ENCODE results near the gene SENP1.
"Not testable (repeated sequence)": the region's sequence is repeated elsewhere in the genome, so short reads cannot be mapped to it uniquely, and the experiment has no call there.

The SENP1 gene

DNA sequence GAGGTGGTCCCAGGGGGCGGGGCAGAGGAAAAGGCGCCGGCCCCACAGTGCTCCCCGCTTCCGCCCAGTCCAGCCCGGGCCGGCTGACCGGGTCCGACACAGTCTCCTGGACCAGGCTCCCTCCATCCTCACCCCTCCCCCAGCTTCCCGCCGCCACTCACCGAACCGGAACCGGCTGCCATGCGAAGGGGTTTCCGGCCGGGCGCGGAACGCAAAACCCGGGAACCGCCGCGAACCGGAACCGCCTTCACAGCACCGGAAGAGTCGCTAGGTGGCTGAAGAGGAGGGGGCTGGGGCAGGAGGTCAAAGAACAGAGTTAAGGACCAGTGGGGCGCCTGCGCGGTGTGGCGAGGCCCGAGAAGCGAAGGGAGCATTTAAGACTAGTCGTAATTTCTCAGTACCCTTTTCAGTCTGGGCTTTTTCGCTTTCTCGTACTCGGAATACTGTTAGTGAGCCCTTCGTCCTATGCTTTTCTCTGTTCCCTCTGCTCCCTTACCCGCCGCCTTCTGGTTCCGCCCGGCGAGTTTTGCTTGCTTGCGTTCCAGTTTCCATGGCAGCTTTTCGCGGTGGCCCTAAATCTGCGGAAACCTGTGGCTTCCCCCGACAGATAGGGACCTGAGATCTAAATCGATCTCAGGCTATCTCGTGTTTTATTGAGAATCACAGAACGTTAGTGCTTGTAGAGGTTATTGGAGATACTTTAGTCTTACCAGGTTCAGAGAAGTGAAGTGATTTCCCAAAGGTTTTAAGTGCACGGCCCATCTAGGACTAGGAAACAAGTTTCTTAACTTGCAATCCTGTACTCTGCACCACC is at the start of gene SENP1:
SENP1 (minus strand) TSS at position 213 of the 814 bp plus-strand sequence. CDS start 4,607 bp downstream, outside the sequence.
- DNase-seq (ENCODE audit: low spot score) = peak; percentile 61

- no peak for DNase-seq (ENCODE audit: low spot score)
Observed at GRCh38 chr12:48151103-48151771, 45.4 kb upstream of the SENP1 start.

DNA sequence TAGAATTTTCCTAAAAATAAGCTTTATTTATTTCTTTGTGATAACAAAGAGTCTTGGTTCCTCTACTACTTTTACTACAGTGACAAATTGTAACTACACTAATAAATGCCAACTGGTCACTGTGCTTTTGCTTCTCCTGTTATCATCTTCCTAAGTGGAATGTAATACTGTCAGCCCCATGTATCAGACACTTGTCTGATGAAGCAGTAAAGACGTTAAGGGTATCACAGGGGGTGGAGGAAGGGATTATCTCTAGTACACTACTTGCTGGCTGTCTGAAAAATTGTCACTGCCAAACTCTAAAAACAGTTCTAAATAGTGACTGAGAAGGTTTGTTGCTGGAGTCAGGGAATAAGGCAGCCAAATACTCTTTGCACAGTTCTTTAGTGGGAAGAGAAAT is 40.1 kb upstream of the SENP1 start:
- DNase-seq (ENCODE audit: low spot score) = no peak

DNA sequence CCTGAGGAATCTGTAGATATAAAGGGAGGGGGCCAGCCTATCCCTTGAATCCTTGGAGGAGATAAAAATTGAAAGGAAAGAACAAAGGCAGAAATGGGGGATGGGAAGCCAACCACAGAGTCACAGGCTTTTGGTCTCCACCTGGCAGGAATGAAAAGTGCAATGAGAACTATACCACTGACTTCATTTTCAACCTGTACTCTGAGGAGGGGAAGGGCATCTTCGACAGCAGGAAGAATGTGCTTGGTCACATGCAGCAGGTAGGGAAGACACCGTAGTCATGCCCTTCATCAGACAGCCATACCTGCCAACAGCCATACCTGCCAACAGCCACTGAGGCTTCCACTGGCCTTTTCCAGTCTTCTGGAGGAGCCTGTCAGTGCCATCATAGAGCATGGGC is 38.0 kb upstream of the SENP1 start:
- DNase-seq (ENCODE audit: low spot score) = no peak

- DNase-seq (ENCODE audit: low spot score) = no peak
Observed at GRCh38 chr12:48142818-48143674, 37.2 kb upstream of the SENP1 start.

GRCh38 chr12:48135027-48135426 is 29.1 kb upstream of the SENP1 start:
- DNase-seq (ENCODE audit: low spot score) = no peak

DNA sequence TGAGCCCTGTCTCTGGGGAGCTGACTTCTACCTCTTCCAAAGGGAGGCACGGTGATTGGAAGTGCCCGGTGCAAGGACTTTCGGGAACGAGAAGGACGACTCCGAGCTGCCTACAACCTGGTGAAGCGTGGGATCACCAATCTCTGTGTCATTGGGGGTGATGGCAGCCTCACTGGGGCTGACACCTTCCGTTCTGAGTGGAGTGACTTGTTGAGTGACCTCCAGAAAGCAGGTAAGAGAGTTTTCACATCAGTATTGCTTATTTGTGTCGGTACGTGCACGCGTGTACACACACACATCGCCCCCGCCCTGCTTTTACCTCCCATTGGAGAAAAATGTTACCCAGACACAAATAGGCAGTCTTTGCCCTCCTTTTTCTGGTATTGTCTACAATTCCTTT is 26.9 kb upstream of the SENP1 start:
- DNase-seq (ENCODE audit: low spot score) = no peak

DNA sequence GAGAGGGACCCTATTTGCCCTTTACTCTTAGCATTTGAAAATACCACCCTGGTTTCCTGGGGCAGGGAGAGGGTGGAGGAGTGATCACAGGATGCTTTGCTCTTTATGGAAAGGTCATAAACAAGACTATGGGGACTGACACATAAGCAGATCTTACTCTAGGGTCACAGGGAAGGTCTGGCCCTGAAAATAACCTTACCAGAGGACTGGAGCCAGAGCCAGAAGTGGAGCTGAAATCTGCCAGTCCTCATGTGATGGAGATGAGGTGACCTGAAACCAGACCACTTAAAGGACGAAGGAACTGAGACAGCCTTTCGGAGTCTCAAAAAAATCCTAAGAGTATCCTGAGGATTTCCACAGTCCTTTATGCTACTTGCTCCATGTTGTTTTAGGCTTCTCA is 25.6 kb upstream of the SENP1 start:
- no peak for DNase-seq (ENCODE audit: low spot score)

DNA sequence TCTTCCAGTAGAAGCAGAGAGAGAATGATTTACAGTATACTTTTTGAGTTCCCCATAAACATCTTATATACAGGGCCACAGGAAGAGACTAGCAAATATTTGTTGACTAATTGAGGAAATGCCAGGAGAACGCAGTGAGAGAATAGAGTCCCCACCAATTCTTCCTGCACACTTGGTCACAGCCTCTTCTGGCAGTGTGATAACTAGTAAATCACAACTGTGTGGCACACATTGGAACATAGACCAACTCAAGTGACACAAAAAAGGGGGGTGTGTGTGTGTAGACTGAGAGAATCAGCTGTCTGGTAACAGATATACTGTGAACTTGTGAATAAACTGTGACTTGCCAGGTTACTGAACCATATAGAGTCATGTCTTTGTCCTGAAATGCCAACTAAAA is 23.5 kb upstream of the SENP1 start:
- DNase-seq (ENCODE audit: low spot score) = no peak

- DNase-seq (ENCODE audit: low spot score) = no peak
Observed at GRCh38 chr12:48128800-48129199, 22.9 kb upstream of the SENP1 start.

- no peak for DNase-seq (ENCODE audit: low spot score)
Observed at GRCh38 chr12:48126953-48127630, 21.2 kb upstream of the SENP1 start.

GRCh38 chr12:48125985-48126384 is 20.1 kb upstream of the SENP1 start:
- no peak for DNase-seq (ENCODE audit: low spot score)

GRCh38 chr12:48125542-48125941 is 19.7 kb upstream of the SENP1 start:
- DNase-seq (ENCODE audit: low spot score) = not testable (repeated sequence)

- peak; percentile 39 for DNase-seq (ENCODE audit: low spot score)
Observed at GRCh38 chr12:48123169-48123568, 17.3 kb upstream of the SENP1 start.

GRCh38 chr12:48122065-48122834 is 16.4 kb upstream of the SENP1 start:
- DNase-seq (ENCODE audit: low spot score) = no peak

DNA sequence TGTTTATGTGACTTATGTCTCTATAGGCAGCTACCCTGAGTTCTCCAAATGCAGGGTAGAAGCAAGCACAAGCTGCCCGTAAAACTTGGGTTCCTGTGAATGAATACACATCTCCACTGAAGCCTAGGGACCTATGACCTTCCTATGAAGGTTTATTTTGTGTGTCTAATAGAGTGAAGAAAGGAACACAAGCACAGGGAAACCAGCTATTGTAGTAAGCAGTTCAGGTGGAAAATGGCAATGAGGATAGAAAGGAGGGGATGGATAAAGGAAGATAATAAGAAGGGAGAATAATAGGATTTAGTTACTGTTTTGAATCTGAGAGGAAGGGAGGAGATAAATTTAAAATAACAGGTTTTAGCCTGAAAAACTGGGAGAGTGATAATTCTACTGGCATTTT is 15.6 kb upstream of the SENP1 start:
- no peak for DNase-seq (ENCODE audit: low spot score)

GRCh38 chr12:48119834-48120195 is 13.9 kb upstream of the SENP1 start:
- DNase-seq (ENCODE audit: low spot score) = no peak

- peak; percentile 74 for DNase-seq (ENCODE audit: low spot score)
Observed at GRCh38 chr12:48119078-48119833, 13.4 kb upstream of the SENP1 start, which contains the start of gene PFKM. TSS of gene PFKM (plus strand) at chr12:48119364. CDS start at chr12:48122775, 3,411 bp downstream.

DNA sequence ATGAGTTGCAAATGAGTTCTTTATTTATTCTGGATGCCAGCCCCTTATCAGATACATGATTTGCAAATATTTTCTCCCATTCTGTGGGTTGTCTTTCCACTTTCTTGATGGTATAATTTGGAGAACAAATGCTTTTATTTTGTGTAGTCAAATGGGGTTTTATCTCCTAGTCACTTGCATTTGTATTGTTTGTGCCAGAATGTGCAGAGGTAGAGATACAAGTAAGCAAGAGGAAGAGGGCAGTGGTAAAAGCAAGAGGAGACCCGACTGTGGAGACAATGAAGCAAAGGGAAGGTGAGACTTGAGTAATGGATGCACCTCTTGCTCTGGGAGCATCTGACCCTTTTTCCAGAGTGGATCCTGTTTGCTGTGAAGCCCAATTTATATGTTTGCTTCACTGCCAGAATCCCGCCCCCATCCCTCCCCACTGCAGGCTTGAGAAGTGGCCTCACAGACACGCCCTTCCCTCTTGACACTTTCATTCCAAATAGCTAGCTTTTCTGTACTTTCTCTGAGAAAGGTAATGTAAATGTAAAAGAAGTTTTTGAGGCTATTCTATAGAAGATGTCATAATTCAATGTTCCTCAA is 12.5 kb upstream of the SENP1 start:
- no peak for DNase-seq (ENCODE audit: low spot score)

DNA sequence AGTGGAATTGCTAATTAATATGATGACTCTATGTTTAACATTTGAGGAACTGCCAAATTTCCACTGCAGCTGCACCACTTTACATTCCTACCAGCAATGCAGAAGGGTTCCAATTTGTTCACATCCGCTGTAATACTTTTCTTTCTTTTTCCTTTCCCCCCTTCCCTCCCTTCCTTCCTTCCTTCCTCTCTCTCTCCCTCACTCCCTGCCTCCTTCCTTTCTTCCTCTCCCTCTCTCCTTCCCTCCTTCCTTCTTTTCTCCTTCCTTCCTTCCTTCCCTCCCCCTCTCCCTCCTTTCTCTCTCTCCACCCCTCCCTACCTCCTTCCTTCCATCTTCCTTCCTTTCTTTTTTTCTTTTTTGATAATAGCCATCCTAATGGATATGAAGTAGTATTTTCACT is 10.1 kb upstream of the SENP1 start:
- no peak for DNase-seq (ENCODE audit: low spot score)
